SJSA1 (cell line): ENCODE results near the gene FBXO15. TPM values are rescaled to one million over a fixed set of nuclear protein-coding genes. Genes with fewer than 3 reads are reported as not detected.

ENCODE experiments used
- DNase-seq, 2 experiments: peaks; one replicate each; pipeline ENCODE4 v3.0.0-alpha.2; 2015 to 2020; ENCODE audit warnings: low spot score in 2 of 2, low read depth in 1 of 2
- H3K27ac ChIP-seq: fragments of 250-450 bp; sonication (Bioruptor Pico); 2 replicates; pipeline ENCODE4 v1.5.1; 2020; ENCODE audit warnings: mild to moderate bottlenecking, moderate library complexity
- H3K27me3 ChIP-seq: fragments of 250-450 bp; sonication (Bioruptor Pico); replicated peaks from 2 replicates; pipeline ENCODE4 v1.5.1; 2020; ENCODE audit warnings: mild to moderate bottlenecking, moderate library complexity
- H3K36me3 ChIP-seq: fragments of 250-450 bp; sonication (Bioruptor Pico); 2 replicates; pipeline ENCODE4 v1.5.1; 2020; ENCODE audit warnings: mild to moderate bottlenecking
- H3K4me1 ChIP-seq: fragments of 250-450 bp; sonication (Bioruptor Pico); replicated peaks from 2 replicates; pipeline ENCODE4 v1.6.1; 2021; ENCODE audit warnings: mild to moderate bottlenecking
- H3K4me3 ChIP-seq: fragments of 250-450 bp; sonication (Bioruptor Pico); 2 replicates; pipeline ENCODE4 v1.5.1; 2020; ENCODE audit warnings: mild to moderate bottlenecking
- H3K9me3 ChIP-seq: fragments of 250-450 bp; sonication (Bioruptor Pico); replicated peaks from 2 replicates; pipeline ENCODE4 v1.5.1; 2020; ENCODE audit warnings: mild to moderate bottlenecking
- total RNA-seq: library from RNA; depleted of rRNA; stranded (reverse); fragments of >200 nt; shearing (Covaris generic); gene quantifications from 2 replicates; pipeline ENCODE4 v1.2.3, GENCODE V29; 2014

Gene FBXO15
- total RNA-seq, 1 experiment from 2014 or later: 0.63 TPM

DNA sequence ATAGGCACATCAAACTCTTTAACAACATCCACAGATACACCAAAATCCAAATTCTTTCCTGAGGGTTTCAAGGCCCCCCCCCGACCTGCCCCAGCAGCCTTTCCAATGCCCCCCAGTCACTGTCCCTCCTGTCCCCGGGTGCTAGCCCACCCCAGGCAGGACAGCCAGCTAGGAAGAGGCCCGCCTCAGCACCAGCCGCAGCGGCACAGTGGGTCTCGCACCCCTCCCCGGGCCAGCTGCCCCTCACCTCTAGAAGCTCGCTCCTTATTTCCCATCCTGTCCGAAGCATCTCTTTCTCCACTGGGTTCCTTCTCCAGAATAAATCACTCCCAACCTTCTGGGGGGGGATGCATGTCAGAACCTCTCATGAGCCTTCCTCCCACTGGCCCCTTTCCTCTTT, 69.4 kb downstream of the FBXO15 start:
- Histone ChIP-seq H3K36me3 (no peaks in the 10 kb centered on the region), H3K4me3 (no peak overlapping the region), H3K27me3 (peaks cover 19% of the 10 kb centered on the region; the same call in 1 of the 2 replicates), H3K4me1 (no peaks in the 10 kb centered on the region), H3K9me3 (no peaks in the 10 kb centered on the region; the same call in 1 of the 2 replicates), H3K27ac (no peak overlapping the region)
- DNase-seq: no peak

DNA sequence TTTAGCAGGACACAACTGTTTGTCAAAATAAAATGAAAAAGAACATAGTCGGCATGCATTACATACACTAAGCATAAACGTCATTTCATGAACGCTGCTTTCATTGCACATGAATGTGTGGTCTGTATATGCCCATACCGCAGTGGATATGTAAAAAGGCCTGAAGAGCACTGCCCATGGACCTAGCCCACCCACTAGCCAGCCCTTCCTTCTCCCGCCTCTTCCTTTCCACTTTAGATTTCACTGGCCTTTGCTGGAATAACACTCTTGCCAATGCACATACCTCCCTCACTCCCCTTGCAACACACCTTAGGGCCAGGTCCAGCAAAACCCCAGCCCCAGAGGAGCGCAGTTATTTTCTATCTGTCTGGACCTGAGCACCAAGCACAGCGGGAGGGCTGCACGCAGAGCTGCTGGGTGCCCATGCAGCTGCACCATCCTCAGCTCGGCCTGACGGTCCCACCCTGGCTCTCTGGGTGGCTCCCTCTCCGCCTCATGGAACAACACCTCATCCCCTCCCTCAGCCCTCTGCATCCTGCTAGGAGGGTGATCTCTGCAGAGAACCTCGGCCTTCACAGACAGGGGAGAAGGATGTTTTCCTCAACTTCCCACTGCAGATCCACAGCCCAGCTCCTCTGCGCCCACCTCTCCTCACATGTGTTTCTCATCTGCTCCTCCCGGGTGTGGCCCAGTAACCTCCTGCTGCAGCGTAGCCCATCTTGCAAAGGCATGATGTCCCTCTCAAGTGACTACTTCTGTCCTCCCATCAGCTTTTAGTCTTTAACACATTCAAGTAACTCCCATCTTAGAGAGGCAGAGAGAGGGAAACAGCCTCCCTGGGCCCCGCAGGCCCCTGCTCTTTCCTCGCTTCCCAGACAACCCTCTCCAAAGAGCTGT, 72.7 kb downstream of the FBXO15 start:
- Histone ChIP-seq H3K36me3 (no peaks in the 10 kb centered on the region), H3K9me3 (no peaks in the 10 kb centered on the region; the same call in 1 of the 2 replicates), H3K27ac (no peak overlapping the region), H3K4me3 (no peak overlapping the region), H3K27me3 (peaks cover 16% of the 10 kb centered on the region; the same call in 1 of the 2 replicates), H3K4me1 (no peaks in the 10 kb centered on the region)
- no peak for DNase-seq

DNA sequence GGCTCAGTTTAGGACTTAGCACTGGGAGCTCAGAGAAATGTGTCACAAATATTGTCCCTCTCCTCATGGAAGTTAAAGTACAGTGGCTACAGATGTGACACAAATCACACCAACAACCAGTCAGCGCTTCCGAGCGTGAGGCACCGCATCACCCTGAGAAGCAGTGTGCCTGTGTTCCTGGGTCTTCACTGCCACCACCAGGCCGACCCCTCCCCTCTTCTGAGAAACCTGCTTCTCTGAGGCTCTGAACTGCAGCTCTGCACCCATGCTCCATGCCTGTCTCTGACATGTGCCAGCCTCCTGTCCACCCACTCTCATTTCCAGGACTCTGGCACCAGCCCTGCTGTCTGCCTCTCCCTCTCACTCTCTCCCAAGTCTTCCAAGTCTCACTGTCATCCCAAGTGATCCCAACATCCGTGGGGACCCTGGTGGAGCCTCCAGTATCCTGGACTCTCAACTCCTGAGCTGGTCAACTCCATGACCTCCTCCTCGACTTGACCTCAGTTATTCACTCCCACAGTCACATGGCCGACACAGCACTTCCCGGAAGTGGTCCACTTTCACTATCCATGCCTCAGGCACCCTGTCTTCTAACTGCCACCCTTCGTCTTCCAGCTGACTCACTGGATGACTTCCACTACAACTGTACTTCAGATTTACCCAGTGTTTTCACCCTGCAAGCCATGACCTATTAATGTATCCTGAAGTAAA, 73.5 kb downstream of the FBXO15 start:
- H3K36me3 ChIP-seq: no peaks in the 10 kb centered on the region
- no peak overlapping the region for H3K4me3 ChIP-seq
- DNase-seq: no peak
- H3K27ac ChIP-seq: no peak overlapping the region
- H3K4me1 ChIP-seq: no peaks in the 10 kb centered on the region
- no peaks in the 10 kb centered on the region; the same call in 1 of the 2 replicates for H3K9me3 ChIP-seq
- H3K27me3 ChIP-seq: peaks cover 16% of the 10 kb centered on the region; the same call in 1 of the 2 replicates

DNA sequence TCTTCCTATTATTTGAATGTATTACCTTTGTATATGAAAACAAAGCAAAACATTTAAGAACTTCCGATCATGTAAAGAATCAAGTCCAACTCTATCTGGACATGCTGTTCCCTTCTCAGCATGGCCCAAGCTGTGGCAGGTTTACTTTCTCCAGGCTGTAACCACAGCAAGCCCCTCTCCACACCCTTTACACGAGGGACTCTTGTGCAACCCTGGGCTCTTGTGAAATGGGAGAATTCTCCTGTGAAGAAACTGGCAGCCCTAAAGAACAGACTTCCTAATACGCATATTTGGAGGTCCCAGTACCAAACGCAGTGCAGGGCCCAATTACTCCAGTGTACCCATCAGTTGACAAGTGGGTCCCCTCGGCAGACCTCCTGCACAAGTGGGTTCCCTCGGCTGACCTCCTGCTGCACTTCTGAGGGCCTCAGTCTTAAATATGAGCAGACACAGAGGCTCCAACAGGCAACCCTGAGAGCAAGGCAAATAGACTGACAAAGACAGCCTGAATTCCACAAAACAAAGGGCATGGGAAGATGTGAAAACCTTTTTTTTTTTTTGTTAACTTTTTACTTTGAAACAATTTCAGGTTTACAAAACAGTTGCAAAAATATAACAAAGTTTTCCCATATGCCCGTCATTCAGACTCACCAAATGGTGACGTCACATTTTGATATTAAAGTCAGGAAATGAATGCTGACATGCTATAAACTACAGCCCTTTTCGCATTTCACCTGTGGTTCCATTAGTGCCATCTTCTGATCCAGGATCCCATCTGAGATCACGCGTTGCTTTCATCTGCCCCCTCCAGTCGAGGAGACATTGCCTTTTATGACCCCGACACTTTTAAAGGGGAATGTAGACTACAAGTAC, 78.2 kb downstream of the FBXO15 start:
- no peaks in the 10 kb centered on the region; the same call in 1 of the 2 replicates for H3K9me3 ChIP-seq
- no peaks in the 10 kb centered on the region for H3K36me3 ChIP-seq
- no peaks in the 10 kb centered on the region for H3K4me1 ChIP-seq
- no peak overlapping the region for H3K4me3 ChIP-seq
- peaks cover 15% of the 10 kb centered on the region for H3K27me3 ChIP-seq
- H3K27ac ChIP-seq: no peak overlapping the region
- no peak for DNase-seq

DNA sequence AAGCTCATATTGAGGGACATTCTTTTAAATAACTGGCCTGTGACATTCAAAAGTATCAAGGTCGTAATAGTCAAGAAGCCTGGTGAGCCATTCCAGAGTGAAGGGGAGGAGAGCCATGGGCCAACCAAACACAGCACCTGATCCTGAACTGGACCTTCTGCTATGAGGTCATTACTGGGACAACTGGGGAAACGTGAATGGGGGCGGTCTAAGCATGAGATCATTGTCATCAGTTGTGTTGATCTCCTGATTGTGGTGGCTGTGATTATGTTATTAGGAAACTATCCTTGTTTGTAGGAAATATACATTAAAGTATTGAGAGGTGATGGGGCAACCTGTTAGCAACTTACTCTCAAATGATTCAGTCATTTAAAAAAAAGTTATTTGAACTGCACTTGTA, 79.3 kb downstream of the FBXO15 start:
- Histone ChIP-seq H3K4me3 (no peak overlapping the region), H3K27ac (no peak overlapping the region)

DNA sequence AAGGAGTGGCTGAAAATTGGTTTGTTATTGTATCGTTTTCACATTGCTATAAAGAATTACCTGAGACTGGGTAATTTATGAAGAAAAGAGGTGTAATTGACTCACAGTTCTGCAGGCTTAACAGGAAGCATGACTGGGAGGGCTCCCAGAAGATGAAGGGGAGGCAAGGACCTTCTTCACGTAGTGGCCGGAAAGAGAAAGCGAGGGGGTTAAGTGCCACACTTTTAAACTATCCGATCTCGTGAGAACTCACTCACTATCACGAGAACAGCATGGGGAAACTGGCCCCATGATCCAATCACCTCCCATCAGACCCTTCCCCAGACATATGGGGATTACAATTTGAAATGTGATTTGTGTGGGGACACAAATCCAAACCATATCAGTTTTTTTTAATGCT, 81.6 kb downstream of the FBXO15 start:
- peaks cover 26% of the 10 kb centered on the region for H3K27me3 ChIP-seq
- H3K36me3 ChIP-seq: no peaks in the 10 kb centered on the region
- DNase-seq: no peak
- no peaks in the 10 kb centered on the region for H3K9me3 ChIP-seq
- H3K27ac ChIP-seq: no peak overlapping the region
- no peak overlapping the region for H3K4me3 ChIP-seq
- no peaks in the 10 kb centered on the region for H3K4me1 ChIP-seq

More for the DNA sequence above, 79.3 kb downstream of the FBXO15 start:
- no peaks in the 10 kb centered on the region for H3K9me3 ChIP-seq
- H3K4me1 ChIP-seq: no peaks in the 10 kb centered on the region
- DNase-seq: no peak
- no peaks in the 10 kb centered on the region for H3K36me3 ChIP-seq
- peaks cover 15% of the 10 kb centered on the region for H3K27me3 ChIP-seq

DNA sequence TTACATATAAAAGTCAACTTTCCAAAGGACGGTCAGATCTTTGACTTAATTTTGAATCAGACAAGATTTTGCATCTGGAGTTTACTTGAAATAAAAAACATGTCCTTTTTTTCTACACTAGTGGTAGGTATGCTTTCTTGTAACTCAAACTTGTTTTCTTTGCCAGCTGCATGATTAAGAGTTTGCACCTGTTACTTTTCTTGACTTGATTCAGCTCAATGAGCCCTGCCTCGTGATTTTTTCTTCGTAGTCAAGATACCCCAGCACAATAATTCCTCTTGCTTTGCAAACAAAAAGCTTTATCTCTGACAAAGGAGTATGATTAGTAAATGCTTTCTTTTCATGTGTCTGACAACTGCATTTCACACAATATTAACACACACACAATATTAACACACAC, 82.3 kb downstream of the FBXO15 start:
- Histone ChIP-seq H3K27ac (no peak overlapping the region), H3K9me3 (no peaks in the 10 kb centered on the region), H3K4me1 (no peaks in the 10 kb centered on the region), H3K36me3 (no peaks in the 10 kb centered on the region), H3K4me3 (no peak overlapping the region), H3K27me3 (peaks cover 21% of the 10 kb centered on the region)
- no peak for DNase-seq

DNA sequence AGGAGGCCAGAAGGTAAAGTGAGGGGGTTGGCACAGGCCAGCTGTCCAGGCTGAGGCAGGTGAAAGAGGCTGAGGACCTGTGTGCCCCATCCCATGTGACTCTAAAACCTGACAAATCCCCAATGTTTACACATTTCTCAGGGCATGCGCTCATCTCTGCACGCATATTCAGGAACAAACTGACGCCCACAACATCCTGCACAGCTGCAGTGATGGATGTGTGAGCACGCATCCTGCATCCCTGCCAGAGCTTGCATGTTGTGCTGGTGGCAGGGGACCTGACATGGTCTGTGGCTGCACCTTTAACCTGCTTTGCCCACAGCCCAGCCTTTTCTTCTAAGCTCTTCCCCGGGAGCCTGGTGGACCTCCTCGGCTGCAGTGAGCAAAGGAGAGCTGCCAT, 83.1 kb downstream of the FBXO15 start:
- no peaks in the 10 kb centered on the region for H3K4me1 ChIP-seq
- DNase-seq: no peak
- peaks cover 19% of the 10 kb centered on the region; the same call in 1 of the 2 replicates for H3K27me3 ChIP-seq
- H3K9me3 ChIP-seq: no peaks in the 10 kb centered on the region
- H3K36me3 ChIP-seq: no peaks in the 10 kb centered on the region
- no peak overlapping the region for H3K4me3 ChIP-seq
- no peak overlapping the region for H3K27ac ChIP-seq

DNA sequence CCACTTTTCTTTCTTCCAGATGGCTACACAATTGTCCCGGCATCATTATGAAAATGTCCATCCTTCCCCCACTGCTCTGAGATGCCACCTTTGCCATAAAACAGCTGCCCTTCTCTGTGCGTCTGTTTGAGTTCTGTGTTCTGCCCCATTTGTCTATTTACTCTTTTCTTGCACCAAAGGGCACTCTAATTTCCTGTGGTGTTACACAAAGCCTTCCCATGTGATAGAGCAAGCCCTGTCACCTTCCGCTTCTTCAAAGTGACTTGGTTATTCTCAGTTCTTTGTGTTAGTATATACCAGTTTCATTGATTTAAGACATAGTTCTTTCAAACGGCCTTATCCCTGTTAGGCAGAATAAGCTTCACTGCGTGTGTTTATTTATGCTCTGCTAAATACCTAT, 84.1 kb downstream of the FBXO15 start:
- Histone ChIP-seq H3K9me3 (no peaks in the 10 kb centered on the region), H3K27me3 (peaks cover 19% of the 10 kb centered on the region; the same call in 1 of the 2 replicates), H3K27ac (no peak overlapping the region), H3K36me3 (no peaks in the 10 kb centered on the region), H3K4me3 (no peak overlapping the region), H3K4me1 (no peaks in the 10 kb centered on the region)
- no peak for DNase-seq

DNA sequence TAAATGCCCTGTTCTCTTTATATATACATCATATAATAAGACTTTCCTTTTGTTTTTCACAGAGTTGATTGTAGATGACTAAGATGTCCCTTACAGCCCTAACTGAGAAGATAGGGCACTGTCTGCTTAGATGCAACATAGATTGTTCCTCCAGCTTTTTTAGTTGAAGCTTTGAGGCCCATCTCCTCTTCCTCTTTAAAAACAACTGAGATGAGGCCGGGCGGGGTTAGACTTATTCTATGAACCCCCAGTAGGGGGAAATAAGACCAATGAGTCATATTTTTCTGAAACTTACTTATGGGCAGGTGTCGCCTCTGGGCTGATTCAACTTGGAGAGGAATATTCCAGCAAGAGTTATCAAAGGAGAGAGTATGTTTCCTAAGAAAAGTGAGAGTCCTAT, 84.6 kb downstream of the FBXO15 start:
- Histone ChIP-seq H3K36me3 (no peaks in the 10 kb centered on the region), H3K27ac (no peak overlapping the region), H3K27me3 (peaks cover 19% of the 10 kb centered on the region; the same call in 1 of the 2 replicates), H3K9me3 (no peaks in the 10 kb centered on the region), H3K4me3 (no peak overlapping the region), H3K4me1 (no peaks in the 10 kb centered on the region)
- no peak for DNase-seq

DNA sequence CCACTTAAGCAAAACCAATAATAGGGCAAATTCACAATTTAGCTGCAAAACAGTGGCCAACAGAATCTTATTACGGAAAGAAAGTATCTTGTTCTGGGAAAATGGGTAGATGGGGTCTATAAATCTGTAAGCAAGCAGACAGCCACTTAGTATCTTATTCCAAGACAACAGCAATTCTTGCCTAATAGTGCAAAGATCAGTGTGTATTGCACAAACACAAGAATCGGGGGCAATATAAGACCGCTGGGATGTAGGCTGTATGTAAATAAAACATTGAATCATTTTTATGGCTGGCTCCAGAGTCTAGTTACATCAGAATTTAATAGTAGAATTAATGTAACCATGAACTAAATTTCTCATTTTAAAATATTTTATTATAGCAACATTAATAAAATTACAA, 85.6 kb downstream of the FBXO15 start:
- Histone ChIP-seq H3K4me1 (no peaks in the 10 kb centered on the region), H3K27ac (no peak overlapping the region), H3K4me3 (no peak overlapping the region), H3K9me3 (no peaks in the 10 kb centered on the region), H3K36me3 (no peaks in the 10 kb centered on the region), H3K27me3 (peaks cover 19% of the 10 kb centered on the region; the same call in 1 of the 2 replicates)
- DNase-seq: no peak

DNA sequence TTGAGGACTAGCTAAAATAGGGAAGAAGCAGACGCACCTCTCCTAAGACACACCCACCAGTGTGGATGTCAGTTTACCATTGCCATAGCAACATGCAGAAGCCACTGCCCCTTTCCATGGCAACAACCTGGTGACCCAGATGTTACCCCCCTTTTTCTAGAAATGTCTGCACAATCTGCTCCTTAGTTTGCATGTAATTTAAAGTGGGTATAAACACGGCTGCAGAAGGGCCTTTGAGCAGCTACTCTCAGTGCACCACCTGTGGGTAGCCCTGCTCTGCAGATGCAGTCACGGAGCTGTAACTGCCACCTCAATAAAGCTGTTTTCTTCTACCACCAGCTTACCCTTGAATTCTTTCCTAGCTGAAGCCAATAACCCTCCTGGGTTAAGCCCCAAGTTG, 87.1 kb downstream of the FBXO15 start:
- Histone ChIP-seq H3K27me3 (peaks cover 19% of the 10 kb centered on the region; the same call in 1 of the 2 replicates), H3K36me3 (no peaks in the 10 kb centered on the region), H3K4me3 (no peak overlapping the region), H3K27ac (no peak overlapping the region), H3K9me3 (no peaks in the 10 kb centered on the region), H3K4me1 (no peaks in the 10 kb centered on the region)
- no peak for DNase-seq

DNA sequence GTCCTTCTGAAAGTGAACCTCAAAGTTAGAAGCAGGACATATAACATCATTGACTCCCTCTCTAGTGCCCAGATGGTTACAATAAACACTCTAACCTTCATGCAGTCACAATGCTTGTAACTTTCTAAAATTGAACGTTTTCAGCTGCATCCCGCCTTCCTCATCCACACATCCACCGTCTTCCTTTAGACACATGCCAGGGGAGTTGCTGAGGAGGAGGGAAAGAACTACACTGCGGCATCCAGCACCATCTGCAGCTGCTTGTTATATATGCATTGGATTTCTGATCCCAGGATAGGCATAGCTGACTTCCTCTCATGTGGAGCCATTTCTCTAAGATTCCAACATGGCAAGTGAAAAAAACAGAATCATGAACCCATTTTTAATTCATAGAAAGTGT, 96.8 kb downstream of the FBXO15 start:
- no peak overlapping the region for H3K4me3 ChIP-seq
- H3K9me3 ChIP-seq: no peaks in the 10 kb centered on the region
- H3K27me3 ChIP-seq: peaks cover 11% of the 10 kb centered on the region
- DNase-seq: no peak
- H3K27ac ChIP-seq: no peak overlapping the region
- no peaks in the 10 kb centered on the region for H3K36me3 ChIP-seq
- no peaks in the 10 kb centered on the region for H3K4me1 ChIP-seq
